IPS-11a (cell line): Measurements from ENCODE around the gene P2RX2.

Experiments used
- H3K4me3 ChIP-seq: one replicate; pipeline ENCODE4 v1.5.1; 2013; ENCODE audit warnings: low read depth, low read length, control low read depth

P2RX2 gene

DNA sequence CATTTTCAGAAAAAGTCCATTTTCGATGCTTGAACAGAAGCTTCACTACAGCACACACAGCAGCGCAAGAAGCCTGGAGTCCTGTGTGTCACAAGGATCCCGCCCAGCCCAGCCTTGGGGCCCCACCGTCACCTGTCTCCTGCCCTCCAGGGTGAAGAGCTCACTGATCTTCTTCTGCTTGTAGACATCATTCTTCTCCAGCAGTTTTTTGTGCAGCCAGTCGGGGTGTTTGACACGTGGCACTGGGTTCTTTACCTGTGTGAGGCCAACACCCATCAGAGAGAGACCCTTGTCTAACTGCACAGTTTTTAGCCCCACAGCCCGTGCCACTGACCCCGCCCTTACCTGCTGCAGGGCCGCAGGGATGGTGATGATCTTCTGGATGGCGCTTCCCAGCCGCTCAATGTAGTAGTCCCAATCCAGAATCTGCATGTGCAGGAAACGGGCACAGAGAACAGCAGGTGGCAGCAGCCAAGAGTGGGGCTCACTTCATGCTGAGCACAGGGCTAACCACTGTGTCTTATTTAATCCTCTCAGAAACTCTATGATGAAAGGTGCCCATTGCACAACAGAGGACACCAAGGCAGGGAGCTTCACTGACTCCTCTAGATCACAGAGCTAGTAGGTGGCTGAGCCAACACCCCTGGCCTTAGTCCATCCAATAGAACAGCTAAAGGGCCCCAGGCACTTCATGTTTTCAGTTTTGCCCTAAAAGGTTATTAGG lies 38.6 kb downstream of the P2RX2 start:
- H3K4me3 ChIP-seq = no peak overlapping the region

DNA sequence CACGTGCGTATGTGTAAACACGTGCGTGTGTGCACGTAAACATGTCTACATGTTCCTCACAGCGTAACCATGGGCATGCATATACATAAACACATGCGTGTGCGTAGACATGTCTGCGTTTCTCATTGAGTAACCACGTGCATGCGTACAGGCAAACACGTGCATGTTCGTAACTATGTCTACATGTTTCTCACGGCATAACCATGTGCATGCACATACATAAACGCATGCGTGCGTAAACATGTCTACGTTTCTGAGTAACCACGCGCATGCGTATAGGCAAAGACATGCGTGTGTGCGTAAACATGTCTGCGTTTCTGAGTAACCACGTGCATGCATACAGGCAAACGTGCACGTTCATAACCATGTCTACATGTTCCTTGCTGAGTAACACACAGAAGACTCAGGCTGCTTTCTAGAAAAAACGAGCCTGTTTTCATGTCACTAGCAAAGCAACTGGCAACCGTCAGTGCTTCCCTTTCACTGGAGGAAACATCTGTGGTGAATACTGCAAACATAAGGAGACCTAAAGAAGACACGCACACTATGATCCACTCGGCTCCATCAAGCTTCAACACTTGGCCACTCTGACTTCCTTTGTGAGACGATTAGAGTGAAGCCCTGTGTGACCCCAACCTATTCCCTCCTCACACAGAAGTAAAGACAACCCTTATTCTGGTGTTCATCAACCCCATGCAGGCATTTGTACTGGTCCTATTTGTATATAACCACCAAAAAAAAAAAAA lies 39.7 kb downstream of the P2RX2 start:
- no peak overlapping the region for H3K4me3 ChIP-seq

DNA sequence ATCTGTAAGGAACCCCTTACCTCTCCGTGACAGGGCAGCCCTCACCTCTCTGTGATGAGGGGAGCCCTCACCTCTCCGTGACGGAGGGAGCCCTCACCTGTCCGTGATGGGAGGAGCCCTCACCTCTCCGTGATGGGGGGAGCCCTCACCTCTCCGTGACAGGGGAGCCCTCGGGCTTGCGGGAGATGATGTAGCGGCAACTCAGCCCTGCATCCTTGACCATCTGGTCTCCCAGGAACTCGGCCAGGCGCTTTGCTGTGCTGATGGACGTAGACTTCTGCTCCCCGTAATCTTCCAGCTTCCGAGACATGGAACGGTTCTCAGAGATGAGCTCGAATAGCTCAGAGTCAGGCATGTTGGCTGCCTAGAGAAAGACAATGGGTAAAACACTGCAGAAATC lies 40.6 kb downstream of the P2RX2 start:
- H3K4me3 ChIP-seq = no peak overlapping the region

DNA sequence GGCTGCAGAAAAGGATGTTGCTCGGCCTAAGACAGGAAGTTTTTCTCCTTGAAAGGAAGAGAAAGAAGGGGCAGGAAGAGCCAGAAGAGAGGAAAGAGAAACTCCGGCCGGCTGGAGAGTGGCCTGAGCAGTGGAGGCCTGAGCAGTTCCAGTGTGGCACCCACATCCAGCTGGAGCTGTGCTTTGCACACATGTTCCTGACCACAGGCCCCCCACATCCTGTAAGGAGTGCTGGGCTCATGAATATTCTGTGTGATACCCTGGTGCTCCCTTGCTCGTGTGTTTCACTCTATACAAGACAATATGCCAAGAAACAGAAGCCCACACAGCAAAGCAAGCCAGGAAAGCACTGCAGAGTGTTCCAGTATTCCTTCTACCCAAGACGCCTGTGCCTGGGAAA lies 41.5 kb downstream of the P2RX2 start:
- no peak overlapping the region for H3K4me3 ChIP-seq

DNA sequence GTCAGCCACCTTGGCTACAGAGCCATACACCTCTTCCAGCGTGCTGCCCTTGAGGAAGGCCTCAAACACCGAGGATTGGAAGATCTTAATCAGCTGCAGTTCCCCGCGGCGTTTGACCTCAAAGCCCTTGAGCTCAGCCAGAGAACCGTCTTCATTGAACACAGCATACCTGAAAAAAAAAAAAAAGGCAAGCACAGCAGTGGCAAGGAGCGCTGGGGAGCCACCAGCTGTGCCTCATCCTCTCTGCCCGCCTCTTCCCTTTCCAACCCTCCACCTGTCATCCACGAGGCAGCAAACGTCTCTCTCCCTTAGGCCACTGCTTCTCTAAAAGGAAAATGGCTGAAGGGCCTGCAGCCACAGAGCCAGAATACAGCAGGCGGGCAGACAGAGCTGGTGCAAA lies 42.4 kb downstream of the P2RX2 start:
- H3K4me3 ChIP-seq = no peak overlapping the region

DNA sequence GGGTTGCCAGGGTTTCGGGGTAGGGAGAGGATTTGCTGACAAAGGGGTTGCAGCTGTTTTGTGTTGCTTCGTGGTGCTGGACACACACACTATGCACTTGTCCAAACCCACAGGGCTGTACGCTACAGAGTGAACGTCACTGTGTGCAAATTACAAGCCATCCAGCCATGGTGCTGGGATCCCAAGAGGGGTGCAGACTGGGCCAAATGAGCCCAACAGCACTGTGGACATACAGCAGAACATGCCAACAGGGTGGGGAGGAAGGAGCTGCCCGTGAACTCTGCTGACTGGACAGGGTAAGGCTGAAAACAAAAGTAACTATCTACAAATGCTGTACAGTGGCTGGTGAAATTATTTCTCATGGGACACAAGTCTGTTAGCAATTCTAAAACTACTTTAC lies 43.4 kb downstream of the P2RX2 start:
- H3K4me3 ChIP-seq = no peak overlapping the region

DNA sequence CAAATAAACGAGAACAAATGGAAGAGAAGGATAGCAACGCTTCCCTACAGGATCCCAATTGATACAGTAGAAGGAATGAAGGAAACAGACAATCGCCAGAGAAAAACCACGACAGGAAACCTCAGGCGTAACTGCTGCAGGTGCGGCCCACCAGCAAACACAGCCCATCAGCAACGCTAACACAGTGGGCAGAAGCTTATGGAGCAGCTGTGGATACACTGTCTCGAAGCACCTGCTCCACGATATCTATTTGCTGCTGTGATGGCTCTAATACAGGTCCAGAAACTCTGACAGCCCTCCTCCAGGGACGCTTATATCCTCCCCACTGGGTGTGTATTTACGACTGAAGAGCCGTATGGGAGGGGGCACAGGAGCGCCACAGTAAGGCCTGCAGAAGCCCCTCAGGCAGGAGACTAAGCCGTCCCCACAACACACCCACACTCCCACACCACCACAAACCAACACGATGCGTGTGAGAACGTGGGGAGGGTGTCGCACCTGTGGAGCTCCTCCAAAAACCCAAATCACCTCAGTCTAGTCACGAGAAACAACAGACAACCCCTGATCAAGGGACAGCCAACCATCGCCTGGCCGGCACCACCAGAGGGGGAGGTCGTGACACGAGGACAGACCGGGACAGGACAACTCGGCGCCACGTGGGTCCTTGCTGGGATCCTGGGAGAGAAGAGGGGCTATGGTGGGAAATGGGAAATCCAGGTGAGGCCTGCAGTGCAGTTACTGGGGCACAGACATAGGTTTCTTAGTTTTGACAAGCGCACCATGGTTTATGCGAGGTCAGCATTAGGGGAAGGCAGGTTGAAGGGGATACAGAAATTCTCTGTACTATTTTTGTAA lies 44.6 kb downstream of the P2RX2 start:
- no peak overlapping the region for H3K4me3 ChIP-seq

DNA sequence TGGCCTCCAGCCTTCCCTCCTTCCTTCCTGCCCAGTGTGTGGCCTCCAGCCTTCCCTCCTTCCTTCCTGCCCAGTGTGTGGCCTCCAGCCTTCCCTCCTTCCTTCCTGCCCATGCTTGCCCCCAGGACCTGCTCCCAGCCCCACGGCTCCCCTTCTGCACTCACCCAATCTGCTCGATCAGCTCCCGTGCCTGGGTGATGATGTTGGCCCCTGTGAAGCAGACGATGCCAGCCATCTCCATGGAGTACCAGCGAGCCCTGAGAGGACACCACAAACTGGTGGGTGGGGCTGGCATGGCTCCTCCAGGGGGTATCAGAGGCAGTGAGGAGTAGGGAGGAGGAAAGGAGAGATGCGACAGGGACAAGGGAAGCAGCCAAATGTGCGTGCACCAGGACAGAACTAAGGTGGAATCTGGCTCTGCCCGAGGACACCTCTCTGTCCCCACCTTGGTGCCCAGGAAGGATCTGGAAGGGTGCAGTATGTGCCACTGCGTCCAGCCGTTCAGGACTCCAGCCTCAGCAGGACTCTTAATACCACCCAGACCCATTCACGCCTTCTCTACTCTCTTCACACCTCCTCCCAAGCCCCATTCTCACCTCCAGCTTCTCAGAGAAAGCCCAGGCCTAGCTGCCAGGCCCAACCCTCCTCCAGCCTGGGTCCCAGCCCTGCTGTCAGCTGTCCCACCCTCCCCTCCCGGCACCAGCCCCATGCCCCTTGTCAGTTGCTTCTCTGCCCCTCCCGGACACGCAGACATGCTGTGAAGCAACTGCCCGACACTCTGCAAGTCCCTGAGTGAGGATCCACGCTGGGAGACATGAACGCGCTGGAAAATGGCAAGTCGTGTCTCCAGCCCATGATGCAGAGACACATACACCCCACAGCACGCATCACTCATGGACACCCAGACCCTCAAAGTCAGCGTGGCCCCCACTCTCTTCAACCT lies 45.9 kb downstream of the P2RX2 start:
- H3K4me3 ChIP-seq = no peak overlapping the region

DNA sequence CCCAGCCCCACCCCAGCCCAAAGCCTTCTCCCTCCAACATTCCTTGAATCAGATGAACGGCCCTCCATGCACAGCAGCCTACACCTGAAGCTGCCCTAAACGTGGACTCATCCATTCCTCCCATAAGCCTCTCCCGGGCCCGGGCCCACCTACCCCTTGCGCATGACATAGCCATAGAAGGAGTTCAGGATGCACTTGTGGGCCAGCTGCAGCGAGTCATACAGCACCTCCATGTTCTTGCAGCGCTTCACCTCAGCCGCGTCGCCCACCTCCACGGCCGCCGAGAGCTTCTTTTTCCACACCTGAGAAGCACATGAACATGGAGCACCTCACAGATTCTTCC lies 46.5 kb downstream of the P2RX2 start:
- H3K4me3 ChIP-seq = no peak overlapping the region

DNA sequence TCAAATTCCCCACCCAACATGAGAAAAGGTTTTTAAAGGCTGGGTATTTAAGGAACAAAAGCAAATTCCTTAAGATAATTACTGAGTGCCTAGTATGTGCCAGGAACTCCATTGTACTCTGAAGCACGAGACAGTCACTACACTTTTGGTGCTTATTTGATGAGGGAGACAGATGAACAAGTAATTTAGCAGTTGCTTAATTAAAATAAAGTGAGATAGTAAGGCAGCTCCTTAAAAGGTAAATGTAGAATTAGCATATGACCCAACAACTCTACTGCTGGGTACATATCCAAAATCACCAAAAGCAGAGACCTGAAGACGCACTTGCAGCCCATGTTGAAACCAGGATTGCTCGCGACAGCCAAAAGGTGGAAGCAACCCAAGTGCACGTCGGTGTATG lies 47.2 kb downstream of the P2RX2 start:
- H3K4me3 ChIP-seq = no peak overlapping the region

DNA sequence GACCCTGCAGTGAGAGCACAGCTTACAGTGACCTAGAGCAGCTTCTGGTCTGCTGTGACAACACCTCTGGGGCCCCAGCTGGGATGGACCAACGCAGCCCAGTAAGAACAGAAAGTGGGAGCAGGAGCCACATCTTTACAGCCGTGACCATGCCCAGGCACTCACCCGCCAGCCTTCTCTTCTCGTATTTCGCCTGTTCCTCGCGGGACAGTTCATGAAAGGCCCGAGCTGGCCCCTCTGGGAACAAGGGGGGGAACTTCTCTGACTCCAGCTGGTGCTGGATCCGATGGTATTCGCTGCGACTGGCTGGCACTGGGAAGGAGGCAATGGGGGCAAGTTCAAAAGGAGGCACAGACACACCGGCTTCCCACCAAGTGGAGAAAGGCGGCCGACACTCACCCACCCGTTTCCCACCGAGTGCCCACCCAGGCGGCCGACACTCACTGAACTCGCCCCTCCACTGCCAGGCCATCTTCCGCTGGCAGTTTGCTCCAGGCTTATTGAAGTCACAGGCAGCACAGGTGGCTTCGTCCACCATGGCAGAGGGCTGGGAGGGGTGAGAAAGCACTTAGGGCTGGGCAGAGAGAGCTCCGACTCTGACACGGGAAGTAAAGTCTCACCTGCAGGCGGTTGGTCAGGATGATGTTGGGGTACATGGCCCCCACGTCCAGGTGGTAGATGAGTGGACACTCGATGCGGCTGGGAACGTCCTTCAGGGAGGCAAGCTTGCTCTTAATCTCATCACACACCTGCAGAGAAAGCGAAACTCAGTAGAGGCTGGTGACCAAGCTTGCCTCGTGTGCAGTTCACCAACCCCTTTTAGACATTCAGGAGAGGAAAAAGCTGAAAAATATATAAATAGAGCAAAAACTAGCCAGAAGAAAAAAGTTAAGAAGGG lies 49.9 kb downstream of the P2RX2 start:
- no peak overlapping the region for H3K4me3 ChIP-seq

DNA sequence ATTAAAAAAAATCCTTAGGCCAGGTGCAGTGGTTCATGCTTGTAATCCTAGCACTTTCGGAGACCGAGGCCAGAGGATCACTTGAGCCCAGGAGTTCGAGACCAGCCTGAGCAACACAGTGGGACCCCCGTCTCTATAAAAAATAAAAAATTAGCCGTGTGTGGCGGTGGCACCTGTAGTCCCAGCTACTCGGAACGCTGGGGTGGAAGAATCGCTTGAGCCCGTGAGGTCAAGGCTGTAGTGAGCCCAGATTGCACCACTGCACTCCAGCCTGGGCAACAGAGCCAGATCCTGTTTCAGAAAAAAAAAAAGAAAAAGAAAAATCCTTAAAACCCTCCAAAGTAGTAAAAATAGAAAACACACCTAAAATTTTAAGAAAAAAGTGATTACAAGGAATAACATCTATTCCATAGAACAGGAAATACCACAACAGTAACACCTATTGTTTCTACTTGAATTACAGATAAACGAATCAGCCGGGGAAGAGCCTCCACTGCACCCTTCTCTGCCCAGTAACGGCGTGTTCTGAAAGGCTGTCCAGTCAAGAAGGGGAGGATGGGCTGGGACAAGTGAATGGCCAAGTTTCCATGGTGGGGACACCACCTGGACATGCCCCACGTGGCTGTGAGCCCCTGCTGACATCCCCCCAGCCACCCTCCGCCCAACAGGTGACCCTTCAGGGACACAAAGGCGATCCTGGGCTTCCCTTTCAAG lies 50.7 kb downstream of the P2RX2 start:
- no peak overlapping the region for H3K4me3 ChIP-seq
